CD14-positive monocyte (primary cell): ENCODE results near the gene RSL24D1. TPM values are rescaled to one million over a fixed set of nuclear protein-coding genes. Genes with fewer than 3 reads are reported as not detected.

Experiments
- DNase-seq, 3 donors: peaks; one replicate each; pipeline ENCODE4 v3.0.0-alpha.2; 2011 to 2022
- H2AFZ ChIP-seq: 2 replicates; pipeline ENCODE4 v1.6.0; 2012; ENCODE audit warnings: mild to moderate bottlenecking, low read depth, low read length, inconsistent platforms; ENCODE audit not compliant: insufficient read depth, poor library complexity, severe bottlenecking
- H3K27ac ChIP-seq, 2 donors: 1 replicate in 1 of 2; 2 replicates in 1 of 2; pipeline ENCODE4 v1.5.1; 2012 to 2013; ENCODE audit warnings: low read length in 2 of 2, control low read depth in 1 of 2, inconsistent platforms in 1 of 2, low read depth in 1 of 2, mild to moderate bottlenecking in 1 of 2
- H3K27me3 ChIP-seq, 2 donors: one replicate each; pipeline versions ENCODE4 v1.6.0 to v1.6.1; 2011 to 2013; ENCODE audit warnings: low read length in 2 of 2; ENCODE audit not compliant: control insufficient read depth in 2 of 2, insufficient read depth in 2 of 2
- H3K36me3 ChIP-seq, 2 donors: replicated peaks in 1 of 2; 1 replicate in 1 of 2; 2 replicates in 1 of 2; pipeline versions ENCODE4 v1.5.1 to v1.6.1; 2012 to 2013; ENCODE audit warnings: low read length in 2 of 2, control low read depth in 1 of 2, inconsistent platforms in 1 of 2, mild to moderate bottlenecking in 1 of 2; ENCODE audit not compliant: insufficient read depth in 2 of 2, control insufficient read depth in 1 of 2
- H3K4me1 ChIP-seq, 2 donors: 1 replicate in 1 of 2; 2 replicates in 1 of 2; pipeline versions ENCODE4 v1.5.1 to v1.6.1; 2012 to 2013; ENCODE audit warnings: low read length in 2 of 2, control low read depth in 1 of 2, inconsistent platforms in 1 of 2, mild to moderate bottlenecking in 1 of 2, moderate library complexity in 1 of 2; ENCODE audit not compliant: insufficient read depth in 2 of 2, control insufficient read depth in 1 of 2
- H3K4me2 ChIP-seq: replicated peaks from 2 replicates; pipeline ENCODE3; 2012; ENCODE audit warnings: low read length, moderate library complexity, mild to moderate bottlenecking; ENCODE audit not compliant: poor library complexity, severe bottlenecking; ENCODE audit errors: extremely low read depth
- H3K4me3 ChIP-seq, 3 experiments: fragments of 200-600 bp in 1 of 3; sonication (generic) in 1 of 3; replicated peaks in 1 of 3; 1 replicate in 2 of 3; 2 replicates in 1 of 3; pipeline ENCODE4 v1.5.1; 2011 to 2013; ENCODE audit warnings: low read length in 3 of 3, mild to moderate bottlenecking in 3 of 3, control low read depth in 2 of 3, low read depth in 2 of 3, inconsistent platforms in 1 of 3, moderate library complexity in 1 of 3
- H3K79me2 ChIP-seq: 2 replicates; pipeline ENCODE4 v1.6.0; 2012; ENCODE audit warnings: mild to moderate bottlenecking, control low read depth, inconsistent platforms, low read length, moderate library complexity; ENCODE audit not compliant: insufficient read depth
- H3K9ac ChIP-seq: 2 replicates; pipeline ENCODE4 v1.6.0; 2017; ENCODE audit warnings: low read length, mild to moderate bottlenecking; ENCODE audit not compliant: insufficient read depth, poor library complexity, severe bottlenecking
- H3K9me3 ChIP-seq, 2 donors: replicated peaks in 1 of 2; 1 replicate in 1 of 2; 2 replicates in 1 of 2; pipeline versions ENCODE4 v1.5.1 to v1.6.1; 2012 to 2013; ENCODE audit warnings: low read length in 2 of 2, control low read depth in 1 of 2; ENCODE audit not compliant: control insufficient read depth in 1 of 2, insufficient read depth in 1 of 2
- H4K20me1 ChIP-seq: 2 replicates; pipeline ENCODE4 v1.6.0; 2012; ENCODE audit warnings: mild to moderate bottlenecking, low read length, control low read depth, moderate library complexity; ENCODE audit not compliant: insufficient read depth
- H3K27ac Mint-ChIP-seq, 7 donors: one replicate each; pipeline ENCODE4 v1.8.0; 2020; ENCODE audit warnings: mild to moderate bottlenecking in 7 of 7, mixed read lengths in 7 of 7, moderate library complexity in 6 of 7, inconsistent platforms in 2 of 7
- H3K27me3 Mint-ChIP-seq, 3 donors: one replicate each; pipeline ENCODE4 v1.8.0; 2021 to 2022; ENCODE audit warnings: low read depth in 3 of 3, mild to moderate bottlenecking in 3 of 3, mixed read lengths in 3 of 3, moderate library complexity in 3 of 3, inconsistent platforms in 1 of 3
- H3K36me3 Mint-ChIP-seq, 2 donors: one replicate each; pipeline ENCODE4 v1.8.0; 2020; ENCODE audit warnings: mixed read lengths in 2 of 2, inconsistent platforms in 1 of 2, mild to moderate bottlenecking in 1 of 2
- H3K4me1 Mint-ChIP-seq: one replicate; pipeline ENCODE4 v1.8.0; 2020; ENCODE audit warnings: mild to moderate bottlenecking, mixed read lengths
- H3K4me3 Mint-ChIP-seq, 2 donors: one replicate each; pipeline ENCODE4 v1.8.0; 2020; ENCODE audit warnings: mild to moderate bottlenecking in 2 of 2, mixed read lengths in 2 of 2, moderate library complexity in 1 of 2
- H3K9me3 Mint-ChIP-seq, 7 donors: one replicate each; pipeline ENCODE4 v1.8.0; 2020 to 2022; ENCODE audit warnings: mixed read lengths in 7 of 7, mild to moderate bottlenecking in 6 of 7, moderate library complexity in 6 of 7, inconsistent platforms in 2 of 7
- WGBS: methylation state at CpG from one replicate; pipeline ENCODE4 v1.1.5; 2013; ENCODE audit warnings: missing lambda C conversion rate; ENCODE audit not compliant: insufficient coverage; 5-methylcytosine and 5-hydroxymethylcytosine counted together
- intact Hi-C, 2 donors: fragments of 100-400 bp; cut with micrococcal nuclease; formaldehyde crosslinking; loops; one replicate each; pipeline versions ENCODE4 v1.15.0 to v1.15.1; 2023
- polyA plus RNA-seq, 3 donors: library from polyadenylated mRNA; depleted of rRNA in 1 of 3; unstranded in 2 of 3; stranded (reverse) in 1 of 3; fragments of 300-500 nt in 2 of 3; fragments of >200 nt in 1 of 3; fragmentation: Illumina TruSeq in 2 of 3; gene quantifications; 1 replicate in 2 of 3; 2 replicates in 1 of 3; pipeline ENCODE4 v1.2.3, GENCODE V29; 2012 to 2021
- TF ChIP-seq, protein P1 (sequence below): fragments of 200-600 bp; IDR thresholded peaks from one replicate; pipeline ENCODE4 v1.8.0; 2022; ENCODE audit warnings: antibody characterized with exemption, mild to moderate bottlenecking

RSL24D1 gene
- polyA plus RNA-seq, 3 donors, result 28.0 to 84.2 (median 73.0) TPM

DNA sequence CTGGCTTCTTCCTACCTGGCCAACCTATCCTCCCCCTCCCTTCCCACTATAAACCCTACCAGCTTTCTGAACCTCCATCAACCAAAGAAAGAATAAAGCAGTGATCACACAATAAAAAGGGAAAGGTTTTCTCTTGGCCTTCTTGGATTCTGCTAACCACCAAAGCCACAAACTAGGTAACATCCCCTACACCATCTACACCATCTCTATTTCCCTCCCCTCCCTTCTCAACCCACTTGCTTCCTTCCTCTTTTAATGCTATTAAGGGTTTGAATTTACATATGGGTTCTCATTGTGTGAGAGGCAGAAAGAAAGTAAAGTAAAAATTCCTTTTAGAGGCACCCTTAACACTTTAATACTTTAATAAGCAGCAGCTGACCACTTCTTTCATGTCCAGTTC lies 25.8 kb upstream of the RSL24D1 start:
- Histone ChIP-seq H3K36me3 (peaks cover 27 to 48% of the 10 kb centered on the region in 2 donors), H3K9me3 (no peaks in the 10 kb centered on the region), H3K4me2 (peak overlapping the region; percentile 75), H3K79me2 (peaks cover 83% of the 10 kb centered on the region), H2AFZ (no peak overlapping the region), H3K27me3 (no peaks in the 10 kb centered on the region), H3K4me3 (peak overlapping the region; percentile 15 to 70 (median 17)), H3K27ac (peak overlapping the region; percentile 69 to 86), H4K20me1 (no peaks in the 10 kb centered on the region), H3K9ac (peak overlapping the region; percentile 33), H3K4me1 (peaks cover 77 to 86% of the 10 kb centered on the region in 2 donors)
- Mint-ChIP-seq H3K27me3 (peaks cover 0 to 1% (median 0%) of the 10 kb centered on the region in 3 donors), H3K9me3 (no peaks in the 10 kb centered on the region), H3K36me3 (peaks cover 36 to 67% of the 10 kb centered on the region in 2 donors), H3K4me3 (peak overlapping the region; percentile 60 to 83), H3K4me1 (peaks cover 84% of the 10 kb centered on the region), H3K27ac (peak overlapping the region; percentile 94 to 99 (median 98))
- peak; percentile 45 to 71 (median 68) for DNase-seq
- intact Hi-C loops, result loop anchor here in 1 of 2 donors (10.0 kb wide), 1 partner anchor 182 kb away; the partner anchor contains the start of genes CCPG1 and PIERCE2
- TF ChIP-seq, protein P1, sequence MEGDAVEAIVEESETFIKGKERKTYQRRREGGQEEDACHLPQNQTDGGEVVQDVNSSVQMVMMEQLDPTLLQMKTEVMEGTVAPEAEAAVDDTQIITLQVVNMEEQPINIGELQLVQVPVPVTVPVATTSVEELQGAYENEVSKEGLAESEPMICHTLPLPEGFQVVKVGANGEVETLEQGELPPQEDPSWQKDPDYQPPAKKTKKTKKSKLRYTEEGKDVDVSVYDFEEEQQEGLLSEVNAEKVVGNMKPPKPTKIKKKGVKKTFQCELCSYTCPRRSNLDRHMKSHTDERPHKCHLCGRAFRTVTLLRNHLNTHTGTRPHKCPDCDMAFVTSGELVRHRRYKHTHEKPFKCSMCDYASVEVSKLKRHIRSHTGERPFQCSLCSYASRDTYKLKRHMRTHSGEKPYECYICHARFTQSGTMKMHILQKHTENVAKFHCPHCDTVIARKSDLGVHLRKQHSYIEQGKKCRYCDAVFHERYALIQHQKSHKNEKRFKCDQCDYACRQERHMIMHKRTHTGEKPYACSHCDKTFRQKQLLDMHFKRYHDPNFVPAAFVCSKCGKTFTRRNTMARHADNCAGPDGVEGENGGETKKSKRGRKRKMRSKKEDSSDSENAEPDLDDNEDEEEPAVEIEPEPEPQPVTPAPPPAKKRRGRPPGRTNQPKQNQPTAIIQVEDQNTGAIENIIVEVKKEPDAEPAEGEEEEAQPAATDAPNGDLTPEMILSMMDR, result no peak

DNA sequence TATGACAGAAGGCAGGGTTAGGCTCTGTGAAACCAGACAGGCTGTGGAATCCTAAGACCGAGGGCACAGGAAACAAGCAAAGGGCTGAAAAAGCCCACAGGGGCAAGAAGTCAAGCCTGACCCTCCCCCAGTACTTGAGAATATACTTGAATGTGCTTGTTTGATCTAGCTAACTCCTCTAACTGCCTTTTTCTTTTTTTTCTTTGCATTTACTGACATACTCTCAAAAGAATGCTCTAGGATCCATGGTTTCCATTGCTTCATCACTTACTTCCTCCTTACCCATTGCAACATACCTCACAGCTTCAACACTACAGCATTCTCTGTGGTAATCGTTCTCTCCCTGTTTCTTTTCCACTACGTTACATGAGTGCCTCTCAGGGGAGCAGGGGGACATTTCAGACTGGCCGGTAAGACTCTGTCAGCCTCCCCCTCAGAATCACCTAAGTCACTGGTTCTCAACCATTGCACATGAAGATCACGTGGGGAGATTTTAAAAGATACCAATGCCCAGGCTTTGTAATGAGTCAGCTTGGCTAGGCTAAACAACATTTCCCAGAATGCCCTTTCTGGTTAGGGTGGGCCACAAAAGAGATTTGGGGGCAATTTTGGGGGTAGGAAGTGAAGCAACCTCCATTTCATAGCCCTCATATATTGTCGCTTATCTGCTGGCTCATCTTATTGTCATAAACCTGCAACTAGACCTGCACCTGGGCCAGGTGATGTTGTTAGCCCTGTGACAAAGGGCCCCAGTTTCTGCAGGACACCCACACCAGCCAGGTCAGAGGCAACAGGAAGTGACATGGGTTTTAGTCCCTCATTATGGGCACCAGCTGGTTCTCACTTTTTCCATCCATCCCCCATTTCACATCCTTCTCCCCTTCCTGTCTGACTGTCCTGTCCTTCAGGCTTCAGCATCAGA lies 24.6 kb upstream of the RSL24D1 start:
- TF ChIP-seq, protein P1, result no peak
- peak; percentile 80 to 96 (median 90) for DNase-seq

More for the DNA sequence above, 24.6 kb upstream of the RSL24D1 start:
- Mint-ChIP-seq H3K27me3 (peaks cover 0 to 1% (median 0%) of the 10 kb centered on the region in 3 donors), H3K36me3 (peaks cover 27 to 66% of the 10 kb centered on the region in 2 donors), H3K9me3 (no peaks in the 10 kb centered on the region), H3K4me3 (peak overlapping the region; percentile 62 to 87), H3K4me1 (peaks cover 84% of the 10 kb centered on the region), H3K27ac (peak overlapping the region; percentile 94 to 99 (median 98))
- peak overlapping the region; percentile 62 for H2AFZ ChIP-seq
- no peaks in the 10 kb centered on the region for H3K27me3 ChIP-seq
- H3K4me3 ChIP-seq, result peak overlapping the region; percentile 4 to 70 (median 23)
- peak overlapping the region; percentile 75 for H3K4me2 ChIP-seq
- peaks cover 79 to 87% of the 10 kb centered on the region in 2 donors for H3K4me1 ChIP-seq
- WGBS, result 0% methylated on average over 3 of the region's 6 CpGs
- intact Hi-C loops, result loop anchor here in 1 of 2 donors (10.0 kb wide), 1 partner anchor 183 kb away; the partner anchor contains the start of genes CCPG1 and PIERCE2
- no peaks in the 10 kb centered on the region for H3K9me3 ChIP-seq
- peaks cover 5% of the 10 kb centered on the region for H4K20me1 ChIP-seq
- peak overlapping the region; percentile 30 for H3K9ac ChIP-seq
- peak overlapping the region; percentile 86 to 87 for H3K27ac ChIP-seq
- H3K79me2 ChIP-seq, result peaks cover 77% of the 10 kb centered on the region
- peaks cover 25 to 44% of the 10 kb centered on the region in 2 donors for H3K36me3 ChIP-seq
